K562 (cell line): Measurements from ENCODE around the gene PRKACB. TPM values are rescaled to one million over a fixed set of nuclear protein-coding genes. Genes with fewer than 3 reads are reported as not detected.
A peak's percentile ranks its signal among the peaks of the same experiment; 100 is the strongest.

Experiments used
- ARID1B ChIP-seq: fragments of 450-650 bp; IDR thresholded peaks from 2 replicates; pipeline ENCODE4 v1.6.1; 2016; ENCODE audit warnings: antibody characterized with exemption, mild to moderate bottlenecking, inconsistent platforms
- ATF7 ChIP-seq: fragments of 450-650 bp; IDR thresholded peaks from 2 replicates; pipeline ENCODE4 v1.7.1; 2014; ENCODE audit warnings: mild to moderate bottlenecking, moderate library complexity
- BACH1 ChIP-seq: fragments of 200-800 bp; sonication (Bioruptor generic); IDR thresholded peaks from 2 replicates; pipeline ENCODE4 v1.6.1; 2016; ENCODE audit warnings: missing genetic modification characterization, missing compliant biosample characterization
- CBFA2T3 ChIP-seq: fragments of 450-650 bp; IDR thresholded peaks from 2 replicates; pipeline ENCODE4 v1.6.1; 2017
- ELK1 ChIP-seq: sonication (generic); formaldehyde crosslinking; IDR thresholded peaks from 2 replicates; pipeline ENCODE4 v1.8.1; 2022; ENCODE audit warnings: missing genetic modification reagents
- FOSL1 ChIP-seq: fragments of 200-800 bp; sonication (Bioruptor generic); conservative IDR thresholded peaks from 2 replicates; pipeline ENCODE4 v1.6.1; 2016; ENCODE audit warnings: missing genetic modification characterization, missing compliant biosample characterization
- IRF1 ChIP-seq: sonication (generic); formaldehyde crosslinking; IDR thresholded peaks from 2 replicates; pipeline ENCODE4 v1.8.0; 2022; ENCODE audit warnings: missing genetic modification reagents, mild to moderate bottlenecking, borderline replicate concordance
- KLF16 ChIP-seq: IDR thresholded peaks from 2 replicates; pipeline ENCODE4 v1.6.1; 2016; ENCODE audit warnings: antibody characterized with exemption
- NFE2 ChIP-seq: IDR thresholded peaks from 2 replicates; pipeline ENCODE4 v1.6.1; 2014; ENCODE audit warnings: antibody characterized with exemption, low read depth
- SMARCA4 ChIP-seq: fragments of 450-650 bp; IDR thresholded peaks from 2 replicates; pipeline ENCODE4 v1.6.1; 2016
- SRSF3 ChIP-seq: fragments of 200-400 bp; formaldehyde crosslinking; IDR thresholded peaks from 2 replicates; pipeline ENCODE4 v1.6.1; 2016; ENCODE audit warnings: mild to moderate bottlenecking, low read length, moderate library complexity; ENCODE audit not compliant: insufficient read depth
- TEAD4 ChIP-seq, 2 experiments: sonication (generic) in 1 of 2; formaldehyde crosslinking in 1 of 2; IDR thresholded peaks; 2 replicates each; pipeline versions ENCODE4 v1.6.1 to v1.8.0; 2012 to 2022; ENCODE audit warnings: borderline replicate concordance in 1 of 2, inconsistent platforms in 1 of 2, low read length in 1 of 2, mild to moderate bottlenecking in 1 of 2, missing genetic modification reagents in 1 of 2
- ZNF318 ChIP-seq, 2 experiments: fragments of 450-650 bp; IDR thresholded peaks; 2 replicates each; pipeline ENCODE4 v1.6.1; 2016; ENCODE audit warnings: mild to moderate bottlenecking in 2 of 2, borderline replicate concordance in 1 of 2, low read depth in 1 of 2, moderate library complexity in 1 of 2
- ZNF639 ChIP-seq, 2 experiments: fragments of 200-800 bp in 1 of 2; sonication (Bioruptor generic) in 1 of 2; sonication (generic) in 1 of 2; formaldehyde crosslinking in 1 of 2; IDR thresholded peaks in 1 of 2; conservative IDR thresholded peaks in 1 of 2; 2 replicates each; pipeline versions ENCODE4 v1.5.0 to v1.6.1; 2016 to 2020; ENCODE audit warnings: missing compliant biosample characterization in 1 of 2, missing genetic modification characterization in 1 of 2, missing genetic modification reagents in 1 of 2
- polyA plus RNA-seq, 8 experiments: library from polyadenylated mRNA; depleted of rRNA in 4 of 8; stranded (reverse) in 5 of 8; unstranded in 3 of 8; fragments of >200 nt; fragmentation: Nextera tagmentation in 2 of 8; fragmentation: Illumina TruSeq in 1 of 8; extraction: Ambion mirVana in 2 of 8; extraction: Trizol in 1 of 8; gene quantifications; 2 replicates each; pipeline versions ENCODE4 v1.2.1 to v1.2.3, GENCODE V29; 2011 to 2014; ENCODE audit warnings: inconsistent platforms in 1 of 8, missing spikeins in 1 of 8
- total RNA-seq, 7 experiments: library from RNA; depleted of rRNA in 6 of 7; stranded (reverse); fragments of >200 nt in 6 of 7; fragmentation: Illumina TruSeq in 2 of 7; extraction: Trizol in 2 of 7; gene quantifications; 2 replicates each; pipeline versions ENCODE4 v1.2.1 to v1.2.3, GENCODE V29; 2011 to 2021; ENCODE audit warnings: low replicate concordance in 1 of 7

The PRKACB gene
- total and polyA plus RNA-seq, 9 of the 15 experiments (the other 6 are each of a cell fraction or from before 2014, with no cell fraction given) = 1.1 to 5.2 (median 2.8) TPM

GRCh38 chr1:84247425-84248220 is 103.6 kb downstream of the PRKACB start (continued):
- TF ChIP-seq IRF1 (CRISPR knock-in tag) (no peak), SMARCA4 (peak; percentile 62; the same call in 1 of the 2 replicates), KLF16 (peak; percentile 12; the same call in 1 of the 2 replicates), ZNF318 (IDR thresholded peaks at IDR 0.05; ENCODE audit: borderline replicate concordance in 1 of 2, low read depth in 1 of 2) (peak in 1 of 2 experiments; percentile 72; a peak in 1 of 4 replicates), ELK1 (CRISPR knock-in tag) (no peak), BACH1 (tag) (peak; percentile 57; the same call in 1 of the 2 replicates), SRSF3 (no peak), NFE2 (peak; percentile 22; the same call in 1 of the 2 replicates), ZNF639 (CRISPR knock-in tag; conservative IDR thresholded peaks at IDR 0.05 in 1 of 2, IDR thresholded peaks at IDR 0.05 in 1 of 2) (0 out of 4 replicates have a peak, but pooled peaks of 1 of the 2 experiments have one; percentile 55), FOSL1 (tag) (peak; percentile 94), CBFA2T3 (peak; percentile 52), TEAD4 (IDR thresholded peaks at IDR 0.05; ENCODE audit: low read length) (peak; percentile 60; the same call in 1 of the 2 replicates), TEAD4 (CRISPR knock-in tag; IDR thresholded peaks at IDR 0.05; ENCODE audit: borderline replicate concordance) (no peak), ARID1B (peak; percentile 64), ATF7 (peak; percentile 48; the same call in 1 of the 2 replicates)
